NCI-H524 treated with DMSO at 0.1 percent for 48 hours (cell line): ENCODE measurements around the gene TMEM184C.

Source experiments
- DNase-seq: peaks from one replicate; lab custom pipeline; 2025; lab: John Stamatoyannopoulos, UW

TMEM184C gene

DNA sequence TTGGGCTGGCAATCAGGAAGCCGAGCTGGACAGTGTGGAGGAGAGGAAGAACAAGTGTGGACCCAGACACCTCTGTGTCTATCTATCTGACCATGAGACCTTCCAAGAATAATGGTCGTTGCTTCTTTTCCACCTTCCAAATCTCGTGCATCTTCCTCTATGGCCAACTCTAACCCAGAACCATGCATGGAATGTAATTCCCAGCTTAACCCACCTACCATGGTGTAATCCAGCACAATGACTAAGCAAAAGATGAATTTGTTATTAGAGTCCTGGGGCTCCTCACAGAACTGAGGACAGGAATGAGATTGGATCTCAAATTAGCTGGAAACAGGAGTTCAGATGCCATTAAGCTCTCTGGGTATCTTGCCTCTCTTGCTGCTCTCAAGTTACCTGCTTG, 17.4 kb upstream of the TMEM184C start:
- no peak for DNase-seq

DNA sequence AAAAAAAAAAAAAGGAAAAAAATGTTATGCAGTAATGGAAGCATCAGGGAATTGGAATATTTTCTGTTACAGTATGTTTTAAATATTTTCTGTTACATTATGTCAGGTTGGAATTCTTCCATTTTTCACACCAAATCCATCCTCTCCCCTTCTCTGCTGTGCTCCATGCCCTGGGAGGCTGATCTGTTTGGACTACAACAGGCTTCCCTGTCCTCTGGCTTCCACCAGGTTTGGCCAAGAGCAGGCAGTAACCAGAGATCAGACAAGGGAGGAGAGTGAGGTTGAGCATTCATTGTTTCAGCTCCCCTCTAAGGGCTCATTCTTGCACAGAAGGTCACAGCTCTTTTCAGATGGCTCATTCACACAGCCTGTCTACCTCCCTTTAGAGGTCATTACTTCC, 11.7 kb upstream of the TMEM184C start:
- DNase-seq: no peak

DNA sequence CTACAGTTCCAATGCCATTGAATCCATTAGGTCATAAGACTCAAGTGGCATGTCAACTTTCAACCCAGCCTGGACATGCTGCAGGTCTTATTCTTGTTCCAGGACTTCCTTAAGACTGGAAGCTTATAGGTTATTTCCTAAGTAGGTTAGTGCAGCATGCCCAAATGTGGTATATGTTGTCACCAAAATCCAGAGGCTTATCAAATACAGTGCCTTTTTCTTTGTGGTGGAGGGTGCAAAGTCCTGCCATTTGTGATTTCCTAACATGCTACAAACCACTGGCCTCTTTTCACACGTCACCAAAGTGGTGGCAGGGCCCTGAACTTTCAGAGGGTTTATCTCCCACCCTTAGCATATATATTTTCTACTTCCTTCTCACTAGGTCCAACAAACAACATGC, 9.7 kb upstream of the TMEM184C start:
- DNase-seq: no peak

DNA sequence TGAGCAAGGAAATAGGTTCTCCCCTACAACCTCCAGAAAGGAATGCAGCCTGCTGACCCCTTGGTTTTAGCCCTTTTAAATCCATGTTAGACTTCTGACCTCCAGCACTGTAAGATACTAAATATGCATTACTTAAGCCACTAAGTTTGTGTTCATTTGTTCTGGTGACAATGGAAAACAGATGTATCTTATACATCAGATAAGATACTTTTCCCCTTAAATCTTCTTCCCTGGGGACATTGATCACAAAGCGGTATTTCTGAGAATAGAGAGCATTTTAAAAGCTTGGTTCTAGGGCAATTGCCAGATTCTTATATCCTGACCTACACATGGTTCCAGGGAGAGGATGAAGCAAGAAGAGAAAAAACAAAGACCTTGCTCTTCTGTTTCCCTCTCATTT, 6.5 kb upstream of the TMEM184C start:
- DNase-seq: no peak

DNA sequence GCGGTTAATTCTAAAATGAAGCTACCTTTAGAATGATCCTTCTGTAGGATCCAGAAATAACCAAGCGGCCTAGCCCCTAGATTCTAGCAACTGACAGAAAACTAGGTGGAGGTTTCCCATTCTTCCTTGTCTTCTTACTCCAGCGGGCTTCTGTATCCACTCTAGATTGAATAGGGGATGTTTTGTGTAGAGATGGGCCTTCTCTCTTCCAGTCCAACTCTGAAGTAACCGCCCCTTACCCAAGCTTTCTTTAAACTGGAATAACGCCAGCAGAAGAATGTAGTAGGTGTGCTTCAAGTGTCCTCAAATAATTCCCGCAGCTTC, 386 bp upstream of the TMEM184C start:
- no peak for DNase-seq

DNA sequence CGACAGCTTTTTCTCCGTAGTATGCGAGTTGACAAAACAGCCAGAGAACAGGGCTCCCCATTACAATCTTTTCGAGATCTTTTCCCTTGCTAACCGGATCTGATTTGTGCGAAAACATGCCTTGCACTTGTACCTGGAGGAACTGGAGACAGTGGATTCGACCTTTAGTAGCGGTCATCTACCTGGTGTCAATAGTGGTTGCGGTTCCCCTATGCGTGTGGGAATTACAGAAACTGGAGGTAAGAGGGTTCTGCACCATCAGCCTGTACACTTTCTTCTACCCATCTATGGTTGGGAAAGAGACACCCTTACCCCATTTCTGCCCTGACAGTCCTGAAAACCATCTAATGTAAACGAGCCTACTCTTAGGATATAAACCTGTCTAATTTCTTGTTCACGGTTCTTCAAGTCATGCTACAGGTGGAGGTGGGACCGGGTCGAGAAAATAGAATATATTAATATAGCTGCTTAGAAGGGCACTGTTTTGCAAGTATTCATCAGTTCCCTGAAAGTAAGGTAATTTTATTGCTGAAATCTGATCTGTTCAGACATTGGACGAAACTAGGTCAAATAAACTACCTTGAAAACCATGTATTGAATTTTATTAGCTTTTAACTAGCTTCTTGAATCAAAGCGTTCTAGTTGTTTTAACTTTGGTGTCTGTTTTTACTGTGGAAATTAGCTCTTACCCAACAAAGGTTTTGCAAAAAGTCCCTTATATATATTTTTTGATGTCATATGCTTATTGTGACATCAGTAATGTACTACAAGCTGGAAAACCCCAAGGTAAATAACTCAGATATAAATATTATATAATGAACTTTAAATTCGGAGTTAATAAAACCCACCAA, 869 bp downstream of the TMEM184C start:
- DNase-seq: no peak

DNA sequence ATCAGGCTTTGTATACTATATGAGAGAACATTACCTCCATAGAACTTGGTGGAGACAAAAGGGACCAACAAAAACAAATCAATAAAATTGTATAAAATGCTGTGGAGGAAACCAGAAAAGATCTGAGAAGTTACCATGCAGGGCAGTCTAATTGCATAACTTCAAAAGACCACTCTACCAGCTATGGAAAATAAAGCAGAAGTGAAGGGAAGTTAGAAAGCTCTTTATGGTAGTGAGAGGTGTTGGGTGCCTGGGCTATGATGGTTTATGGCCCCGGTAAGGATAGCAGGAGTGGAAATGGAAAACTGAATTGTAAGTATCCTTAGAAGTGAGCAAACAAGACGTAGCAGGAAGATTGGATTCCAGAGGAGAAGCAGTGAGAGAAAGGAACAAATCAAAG, 3.1 kb downstream of the TMEM184C start:
- no peak for DNase-seq

DNA sequence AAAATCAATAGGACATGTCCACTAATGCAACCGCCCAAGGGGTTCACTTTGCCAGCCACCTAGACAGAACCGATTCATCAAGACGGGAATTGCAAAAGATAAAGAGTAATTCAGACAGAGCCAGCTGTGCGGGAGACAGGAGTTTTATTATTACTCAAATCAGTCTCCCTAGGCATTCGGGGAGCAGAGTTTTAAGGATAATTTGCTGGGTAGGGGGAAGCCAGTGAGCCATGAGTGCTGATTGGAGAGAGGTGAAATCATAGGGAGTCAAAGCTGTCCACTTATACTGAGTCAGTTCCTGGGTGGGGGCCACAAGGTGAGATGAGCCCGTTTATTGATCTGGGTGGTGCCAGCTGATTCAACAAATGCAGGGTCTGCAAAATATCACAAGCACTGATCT, 8.5 kb downstream of the TMEM184C start:
- no peak for DNase-seq

DNA sequence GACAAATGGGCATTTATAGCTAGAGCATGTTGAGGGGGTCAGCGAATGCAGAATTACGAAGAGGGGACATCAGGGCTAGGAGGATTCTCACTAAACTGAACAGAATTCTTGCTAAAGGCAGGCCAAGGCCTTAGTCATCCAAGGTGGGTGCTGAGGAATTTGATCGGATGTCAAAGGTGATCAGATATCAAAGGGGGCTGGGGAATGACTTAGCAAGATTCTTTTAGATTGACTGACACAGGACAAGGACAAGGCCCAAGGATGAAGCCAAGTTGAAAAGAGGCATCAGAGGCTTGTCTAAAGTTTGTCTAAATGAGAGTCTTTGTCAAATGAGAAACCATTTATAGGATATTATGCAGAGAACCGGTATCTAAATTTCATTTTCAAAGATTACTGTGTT, 9.7 kb downstream of the TMEM184C start:
- DNase-seq: no peak

DNA sequence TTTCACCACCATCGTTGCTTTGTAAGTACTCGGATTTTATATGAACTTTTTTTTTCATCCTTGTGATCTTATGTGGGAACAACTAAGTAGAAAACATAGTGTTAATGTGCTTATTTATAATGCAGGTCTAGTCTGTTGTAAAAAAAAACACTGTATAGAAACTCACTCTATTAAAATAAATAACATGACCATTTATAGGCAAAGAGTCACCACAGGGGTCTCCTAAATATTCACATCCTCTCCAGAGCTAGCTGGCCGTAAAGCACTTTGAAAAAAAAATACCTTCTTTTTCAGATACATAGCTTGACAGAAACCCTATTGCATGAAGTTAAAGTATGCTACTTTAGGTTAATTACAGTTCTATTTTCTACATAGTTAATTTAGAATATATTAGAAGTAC, 11.2 kb downstream of the TMEM184C start:
- DNase-seq: no peak

DNA sequence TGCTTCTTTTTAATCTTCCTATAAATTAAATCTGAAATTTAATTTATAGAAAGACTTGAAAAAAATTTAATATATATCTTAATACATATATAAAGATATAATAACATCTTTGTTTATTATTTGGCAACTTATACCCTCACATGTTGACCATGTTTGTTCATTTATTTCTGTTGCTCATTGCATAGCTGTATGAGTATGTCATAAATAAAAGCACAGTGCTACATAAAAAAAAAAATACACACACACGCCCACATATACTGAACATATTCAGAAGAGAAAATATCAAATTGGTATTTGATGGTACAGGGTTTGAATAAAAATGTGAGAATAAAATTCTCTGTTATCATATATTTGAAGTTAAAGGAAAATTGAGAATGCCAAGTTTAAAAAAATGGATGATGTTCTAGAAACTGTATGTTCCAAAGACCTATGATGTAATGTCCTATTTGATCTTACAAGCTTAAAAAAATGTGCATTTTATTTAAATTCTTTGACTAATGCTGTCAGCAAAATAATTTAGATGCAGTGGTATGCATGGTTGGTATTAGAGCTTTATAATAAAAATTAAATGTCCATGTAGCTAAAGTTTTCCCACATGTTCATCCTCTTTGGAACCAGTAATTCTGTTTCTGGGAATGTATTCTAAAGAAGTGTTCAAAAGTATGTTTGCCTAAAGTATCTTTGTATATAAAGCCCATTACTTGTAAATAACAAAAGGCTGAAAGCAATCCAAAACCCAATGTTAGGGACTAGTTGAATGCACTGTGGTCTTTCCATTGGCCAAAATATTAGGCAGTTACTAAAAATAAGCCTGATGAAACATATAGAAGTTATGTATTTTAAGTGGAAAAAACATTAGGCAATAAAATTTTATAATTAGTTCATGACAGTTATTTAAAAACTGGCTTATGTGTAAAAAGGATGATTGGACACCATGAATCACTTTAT, 12.9 kb downstream of the TMEM184C start:
- DNase-seq: no peak

DNA sequence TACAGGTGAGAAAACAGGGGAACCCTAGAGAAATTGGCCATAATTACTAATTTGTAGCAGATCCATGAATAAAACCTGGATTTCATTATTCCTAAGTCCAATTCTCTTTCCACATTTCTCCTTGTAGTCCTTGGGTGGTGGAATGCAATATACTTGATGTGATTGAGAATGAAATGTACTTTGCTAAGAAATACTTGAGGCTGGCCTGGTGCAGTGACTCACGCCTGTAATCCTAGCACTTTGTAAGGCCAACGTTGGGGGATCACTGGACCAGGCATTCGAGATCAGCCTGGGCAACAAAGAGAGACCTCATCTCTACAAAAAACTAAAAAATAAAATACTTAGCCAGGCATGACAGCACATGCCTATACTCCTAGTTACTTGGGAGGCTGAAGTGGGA, 15.9 kb downstream of the TMEM184C start:
- no peak for DNase-seq

DNA sequence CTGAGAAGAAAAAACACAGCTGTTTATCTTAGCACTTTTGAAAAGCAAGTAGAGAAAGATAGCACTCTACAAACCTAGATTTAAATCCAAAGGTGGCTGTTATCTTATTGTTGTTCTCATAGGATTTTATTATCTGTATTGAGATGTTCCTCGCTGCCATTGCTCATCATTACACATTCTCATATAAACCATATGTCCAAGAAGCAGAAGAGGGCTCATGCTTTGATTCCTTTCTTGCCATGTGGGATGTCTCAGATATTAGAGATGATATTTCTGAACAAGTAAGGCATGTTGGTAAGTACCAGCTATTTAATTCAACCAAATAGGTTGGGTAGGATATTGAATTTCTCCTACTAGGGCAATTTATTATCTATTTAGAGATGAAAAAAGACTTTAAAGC, 16.4 kb downstream of the TMEM184C start:
- DNase-seq: no peak

DNA sequence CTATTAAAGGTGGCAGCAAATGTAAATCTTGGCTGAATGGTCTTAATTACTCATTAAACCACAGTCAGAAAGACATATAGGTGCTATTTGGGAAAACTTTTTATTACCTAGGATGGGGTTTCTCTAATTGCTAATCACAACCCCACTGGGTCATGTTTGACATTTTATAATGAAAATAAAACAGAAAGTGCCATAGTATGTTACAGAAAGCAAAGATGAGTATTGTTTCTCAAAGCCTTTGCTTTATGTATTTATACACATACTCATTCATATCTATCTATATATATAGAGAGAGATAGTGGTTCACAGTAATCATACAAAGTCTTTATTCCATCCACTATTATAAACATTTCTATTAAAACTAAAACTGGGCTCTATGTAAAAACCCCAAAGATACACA, 18.2 kb downstream of the TMEM184C start:
- no peak for DNase-seq

DNA sequence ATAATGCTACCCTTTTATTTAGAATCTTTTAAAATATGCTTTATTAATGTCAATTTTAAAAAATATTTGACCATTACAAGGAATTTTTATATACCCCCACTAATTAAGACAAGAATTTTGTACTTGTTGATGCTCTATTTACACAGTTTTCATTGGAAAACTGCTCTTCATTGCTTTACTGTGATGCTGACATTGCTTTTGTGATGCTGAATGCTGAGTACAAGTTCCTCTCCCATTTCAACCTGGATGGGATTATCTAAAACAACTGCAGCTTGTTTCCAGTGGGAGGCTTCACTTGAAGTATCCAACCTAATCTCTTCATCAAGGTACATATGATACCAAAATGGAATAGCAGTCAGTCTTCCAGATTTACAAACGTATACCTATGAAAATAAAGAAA, 21.2 kb downstream of the TMEM184C start:
- no peak for DNase-seq

DNA sequence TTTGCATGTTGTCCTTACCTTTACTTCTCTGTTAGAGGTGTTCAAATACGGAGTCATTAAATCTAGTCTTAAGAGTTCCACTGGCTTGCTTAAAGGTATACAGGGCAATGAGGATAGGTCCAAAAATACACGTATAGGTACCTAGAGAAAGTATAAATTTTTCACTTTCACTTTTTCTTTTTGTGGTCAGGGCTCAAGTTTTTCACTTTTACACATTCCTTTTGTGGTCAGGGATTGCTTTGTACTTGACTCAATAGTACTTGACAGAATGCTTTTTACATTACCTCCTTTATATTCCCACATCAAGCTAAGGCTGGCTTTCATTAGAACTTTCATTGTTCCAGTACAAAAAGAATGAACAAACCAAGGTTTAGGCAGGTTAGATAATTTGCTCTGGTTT, 21.7 kb downstream of the TMEM184C start:
- DNase-seq: no peak

DNA sequence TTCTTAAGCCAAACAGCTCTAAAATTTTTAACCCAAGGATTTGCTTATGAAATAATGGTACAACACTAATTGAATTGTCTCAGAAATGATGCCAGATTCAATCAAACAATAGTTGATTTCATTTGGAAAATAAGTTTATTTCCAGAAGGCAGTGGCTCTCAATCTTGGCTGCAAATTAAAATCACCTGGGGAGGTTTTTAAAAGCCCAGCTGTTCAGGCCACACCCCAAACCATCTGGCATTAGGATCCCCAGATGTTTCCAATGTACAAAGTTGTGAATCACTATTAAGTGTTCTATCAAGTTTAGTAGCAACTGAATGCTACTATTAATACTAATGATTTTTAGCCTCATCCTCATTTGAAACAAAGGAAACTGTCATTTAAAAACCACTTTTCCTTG, 22.2 kb downstream of the TMEM184C start:
- no peak for DNase-seq

DNA sequence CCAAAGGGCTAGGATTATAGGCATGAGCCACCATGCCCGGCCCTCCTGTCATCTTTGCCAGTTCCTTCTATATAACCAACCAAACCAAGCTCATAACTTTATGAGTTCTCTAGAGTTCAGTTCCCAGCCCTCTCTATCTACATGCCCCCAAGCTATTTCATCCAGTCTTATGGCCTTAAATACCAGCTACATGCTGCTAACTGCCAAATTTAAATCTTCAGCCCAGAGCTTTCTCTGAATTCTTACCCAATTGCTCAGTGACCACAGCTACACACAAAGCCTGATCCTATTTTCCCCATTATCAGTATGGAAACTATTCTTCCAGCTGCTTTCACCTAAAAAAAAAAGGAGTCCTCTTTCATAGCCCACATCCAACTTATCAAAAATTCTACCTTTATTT, 23.1 kb downstream of the TMEM184C start:
- DNase-seq: no peak

DNA sequence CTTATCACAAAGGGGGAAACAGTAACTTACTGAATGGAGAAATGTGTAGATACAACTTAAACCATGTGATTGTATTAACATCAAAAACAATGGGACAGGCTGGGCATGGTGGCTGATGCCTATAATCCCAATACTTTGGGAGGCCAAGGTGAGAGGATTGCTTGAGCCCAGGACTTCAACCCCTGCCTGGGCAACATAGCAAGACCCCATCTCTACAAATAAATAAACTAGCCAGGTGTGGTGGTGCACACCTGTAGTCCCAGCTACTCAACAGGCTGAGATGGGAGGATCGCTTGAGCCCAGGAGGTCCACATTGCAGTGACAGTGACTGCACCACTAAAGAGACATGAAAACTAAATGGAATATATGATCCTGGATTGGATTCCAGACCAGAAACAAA, 26.4 kb downstream of the TMEM184C start:
- no peak for DNase-seq

DNA sequence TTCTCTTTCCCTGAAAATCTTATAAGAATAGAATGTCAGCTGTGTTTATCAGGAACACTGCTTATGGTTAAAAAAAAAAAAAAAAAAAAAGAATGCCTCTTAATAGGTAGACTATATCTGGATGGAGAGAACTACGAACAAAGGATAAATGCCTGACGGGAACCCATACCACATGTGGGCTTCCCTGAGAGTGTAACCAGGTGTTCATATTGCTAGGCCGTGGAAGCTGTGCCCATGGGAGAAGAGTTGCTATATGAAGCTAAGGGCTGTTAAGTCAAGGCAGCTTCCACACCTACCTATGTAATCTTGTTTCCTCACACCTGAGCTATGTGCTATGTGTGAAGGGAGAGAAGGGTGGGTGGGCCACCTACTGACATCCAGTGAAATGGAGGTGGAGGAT, 27.3 kb downstream of the TMEM184C start:
- no peak for DNase-seq

DNA sequence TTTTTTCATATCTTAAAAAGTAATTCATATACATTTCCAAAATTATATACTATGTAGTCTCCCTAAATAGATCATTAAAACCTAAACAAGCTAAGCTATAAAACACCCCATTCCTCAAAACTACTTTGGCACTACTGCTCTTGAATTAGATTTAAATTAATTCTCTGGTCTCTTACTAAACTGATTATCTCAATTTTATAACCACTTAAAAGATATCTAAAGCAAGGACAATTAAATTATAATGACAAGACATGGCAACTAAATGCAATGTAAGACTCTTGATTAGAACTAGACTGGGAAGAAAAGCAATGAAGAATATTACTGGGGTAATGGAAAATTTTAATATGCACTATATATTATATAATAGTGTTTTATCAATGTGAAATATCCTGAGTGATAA, 27.9 kb downstream of the TMEM184C start:
- no peak for DNase-seq

DNA sequence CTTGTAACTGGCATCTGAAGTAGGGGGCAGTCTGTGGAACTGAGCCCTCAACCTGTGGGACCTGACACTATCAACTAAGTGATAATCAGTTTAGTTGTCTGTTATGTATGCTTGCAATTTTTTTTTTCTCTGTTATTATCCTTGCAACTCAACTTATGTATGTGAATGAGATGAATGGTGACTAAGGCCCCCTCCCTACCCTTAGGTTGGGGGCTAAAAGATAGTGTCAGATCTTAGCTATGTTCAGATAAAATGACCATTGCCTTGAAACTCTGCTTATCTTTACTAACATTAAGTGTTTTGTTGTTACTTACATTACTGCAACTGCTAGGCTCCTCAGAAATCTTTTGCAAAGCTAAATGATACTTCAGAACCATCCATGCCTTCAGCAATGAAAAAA, 31.5 kb downstream of the TMEM184C start:
- DNase-seq: no peak

DNA sequence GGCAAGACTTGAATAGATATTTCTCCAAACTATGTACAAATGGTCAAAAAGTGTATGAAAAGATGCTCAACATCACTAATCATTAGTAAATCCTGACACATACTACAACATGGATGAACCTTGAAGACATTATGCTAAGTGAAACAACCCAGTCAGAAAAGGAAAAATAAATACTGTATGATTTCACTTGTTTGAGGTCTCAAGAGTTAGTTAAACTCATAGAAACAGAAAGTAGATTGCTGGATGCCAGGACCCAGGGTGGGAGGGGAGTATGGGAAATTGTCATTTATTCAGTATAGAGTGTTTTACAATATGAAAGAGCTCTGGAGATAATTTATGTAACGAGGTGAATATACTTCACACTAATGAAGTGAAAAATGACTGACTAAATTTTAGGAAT, 34.4 kb downstream of the TMEM184C start:
- DNase-seq: no peak
